ENCODE measurements around the gene XIST.
"Not testable (repeated sequence)": the region's sequence is repeated elsewhere in the genome, so short reads cannot be mapped to it uniquely, and the experiment has no call there.

DNA sequence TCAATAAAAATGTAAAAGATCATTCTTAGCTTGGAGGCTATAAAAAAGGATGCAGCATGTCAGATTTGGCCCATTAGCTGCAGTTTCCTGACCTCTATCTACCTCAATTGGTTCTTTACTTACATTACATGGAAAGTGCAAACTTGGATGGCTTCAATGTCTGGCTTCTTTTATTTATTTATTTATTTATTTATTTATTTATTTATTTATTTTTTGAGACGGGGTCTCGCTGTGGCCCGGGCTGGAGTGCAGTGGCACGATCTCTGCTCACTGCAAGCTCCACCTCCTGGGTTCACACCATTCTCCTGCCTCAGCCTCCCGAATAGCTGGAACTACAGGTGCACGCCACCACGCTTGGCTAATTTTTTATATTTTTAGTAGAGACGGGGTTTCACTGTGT is 60.0 kb downstream of the XIST start:
- TF ChIP-seq, protein P1, sequence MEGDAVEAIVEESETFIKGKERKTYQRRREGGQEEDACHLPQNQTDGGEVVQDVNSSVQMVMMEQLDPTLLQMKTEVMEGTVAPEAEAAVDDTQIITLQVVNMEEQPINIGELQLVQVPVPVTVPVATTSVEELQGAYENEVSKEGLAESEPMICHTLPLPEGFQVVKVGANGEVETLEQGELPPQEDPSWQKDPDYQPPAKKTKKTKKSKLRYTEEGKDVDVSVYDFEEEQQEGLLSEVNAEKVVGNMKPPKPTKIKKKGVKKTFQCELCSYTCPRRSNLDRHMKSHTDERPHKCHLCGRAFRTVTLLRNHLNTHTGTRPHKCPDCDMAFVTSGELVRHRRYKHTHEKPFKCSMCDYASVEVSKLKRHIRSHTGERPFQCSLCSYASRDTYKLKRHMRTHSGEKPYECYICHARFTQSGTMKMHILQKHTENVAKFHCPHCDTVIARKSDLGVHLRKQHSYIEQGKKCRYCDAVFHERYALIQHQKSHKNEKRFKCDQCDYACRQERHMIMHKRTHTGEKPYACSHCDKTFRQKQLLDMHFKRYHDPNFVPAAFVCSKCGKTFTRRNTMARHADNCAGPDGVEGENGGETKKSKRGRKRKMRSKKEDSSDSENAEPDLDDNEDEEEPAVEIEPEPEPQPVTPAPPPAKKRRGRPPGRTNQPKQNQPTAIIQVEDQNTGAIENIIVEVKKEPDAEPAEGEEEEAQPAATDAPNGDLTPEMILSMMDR (IDR thresholded peaks at IDR 0.05) = not testable (repeated sequence)
- not testable (repeated sequence) for TF ChIP-seq POLR2A (IDR thresholded peaks at IDR 0.05)

All from esophagus squamous epithelium (tissue), 4 donors.